ENCODE data around the gene FMNL2. TPM values are rescaled to one million over a fixed set of nuclear protein-coding genes. Genes with fewer than 3 reads are reported as not detected.

FMNL2 gene
- total RNA-seq, 1 experiment from 2014 or later = 33.6 TPM

DNA sequence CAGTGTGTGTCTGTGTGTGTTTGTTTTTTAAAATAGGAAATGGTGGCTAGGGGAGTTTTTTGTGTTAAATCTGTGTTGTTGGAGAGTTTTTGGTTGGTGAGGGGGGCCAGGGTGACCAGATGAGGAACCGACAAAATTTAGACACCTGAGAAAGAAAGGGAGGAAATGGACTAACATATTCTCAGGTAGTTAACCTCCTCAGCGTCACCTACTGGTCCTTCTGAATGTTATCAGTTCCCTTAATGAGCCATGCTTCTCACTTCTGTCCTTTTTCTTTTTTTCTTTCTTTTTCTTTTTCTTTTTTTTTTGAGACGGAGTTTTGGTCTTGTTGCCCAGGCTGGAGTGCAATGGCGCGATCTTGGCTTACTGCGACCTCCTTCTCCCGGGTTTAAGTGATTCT lies 107.0 kb downstream of the FMNL2 start:
- no peaks in the 10 kb centered on the region for H3K27me3 ChIP-seq (ENCODE audit: insufficient read depth, low read length)
- H2BK12ac ChIP-seq (ENCODE audit: insufficient read length, low read depth, low read length) = no peak overlapping the region
- no peak overlapping the region for H3K27ac ChIP-seq (ENCODE audit: insufficient read length, low read depth, low read length)
- Mint-ChIP-seq H3K36me3 (ENCODE audit: insufficient read depth in 1 of 3, low read depth in 3 of 3) (no peaks in the 10 kb centered on the region), H3K4me3 (no peak overlapping the region), H3K27me3 (ENCODE audit: low read depth) (no peaks in the 10 kb centered on the region), H3K9me3 (no peaks in the 10 kb centered on the region), H3K4me1 (peaks cover 69 to 72% of the 10 kb centered on the region in 2 experiments), H3K27ac (peak overlapping the region in 2 of 3 experiments; percentile 5 to 18; a peak in 4 of 7 replicates)
- H4K5ac ChIP-seq (ENCODE audit: insufficient read length, low read depth, low read length) = no peak overlapping the region
- H2BK120ac ChIP-seq (ENCODE audit: low read depth, low read length, poor library complexity, severe bottlenecking) = no peak overlapping the region
- H2AK5ac ChIP-seq (ENCODE audit: insufficient read length, low read length) = no peak overlapping the region
- H3K14ac ChIP-seq (ENCODE audit: insufficient read depth, low read length) = no peak overlapping the region
- H4K20me1 ChIP-seq (ENCODE audit: control insufficient read depth, insufficient read depth, insufficient read length) = no peaks in the 10 kb centered on the region
- H3K18ac ChIP-seq (ENCODE audit: insufficient read length, low read depth, low read length) = no peak overlapping the region
- no peak overlapping the region for H3K56ac ChIP-seq (ENCODE audit: insufficient read length, low read depth, low read length)
- no peak overlapping the region for H4K8ac ChIP-seq (replicated peaks; ENCODE audit: insufficient read length, low read depth, low read length)
- H3K9me3 ChIP-seq (ENCODE audit: control insufficient read depth, low read depth, low read length) = no peaks in the 10 kb centered on the region
- H3K23me2 ChIP-seq (ENCODE audit: insufficient read length, low read depth, low read length, poor library complexity, severe bottlenecking) = no peaks in the 10 kb centered on the region
- no peak overlapping the region for H2AFZ ChIP-seq (ENCODE audit: low read length)
- H3K4me2 ChIP-seq (ENCODE audit: insufficient read depth, insufficient read length, low read length) = no peak overlapping the region
- peaks cover 5% of the 10 kb centered on the region for H3K79me1 ChIP-seq (ENCODE audit: insufficient read depth, low read depth, low read length, poor library complexity, severe bottlenecking)
- no peak overlapping the region for H3K23ac ChIP-seq (ENCODE audit: insufficient read length, low read depth, low read length)
- no peak overlapping the region for H4K91ac ChIP-seq (ENCODE audit: insufficient read length, low read depth, low read length)
- peaks cover 7% of the 10 kb centered on the region; the same call in 1 of the 2 replicates for H3K4me1 ChIP-seq (ENCODE audit: insufficient read depth, low read length)
- no peak overlapping the region for H2BK15ac ChIP-seq (ENCODE audit: low read depth, low read length)
- H2BK20ac ChIP-seq (ENCODE audit: low read depth, low read length, poor library complexity, severe bottlenecking) = no peak overlapping the region
- no peak overlapping the region for H3T11ph ChIP-seq (ENCODE audit: low read length)
- H3K4ac ChIP-seq (ENCODE audit: low read depth, low read length) = no peak overlapping the region
- no peak; the same call in 2 of the 3 replicates for TF ChIP-seq CTCF (conservative IDR thresholded peaks at IDR 0.05)
- no peak overlapping the region for H2BK5ac ChIP-seq (ENCODE audit: insufficient read length, low read length)
- H3K79me2 ChIP-seq (ENCODE audit: insufficient read depth, low read length) = peaks cover 2% of the 10 kb centered on the region; the same call in 1 of the 2 replicates
- WGBS (ENCODE audit: extremely low coverage, insufficient read length, low lambda C conversion rate) = no CpG with 5 or more reads among the region's 7 CpGs
- DNase-seq = no peak
- H3K9ac ChIP-seq (ENCODE audit: extremely low read depth, insufficient read length, low read length) = no peak overlapping the region

All from H9 (cell line).